ENCODE measurements around the gene CCIN. TPM values are rescaled to one million over a fixed set of nuclear protein-coding genes. Genes with fewer than 3 reads are reported as not detected.

CCIN gene
- total RNA-seq, 1 donor from 2014 or later: not detected

DNA sequence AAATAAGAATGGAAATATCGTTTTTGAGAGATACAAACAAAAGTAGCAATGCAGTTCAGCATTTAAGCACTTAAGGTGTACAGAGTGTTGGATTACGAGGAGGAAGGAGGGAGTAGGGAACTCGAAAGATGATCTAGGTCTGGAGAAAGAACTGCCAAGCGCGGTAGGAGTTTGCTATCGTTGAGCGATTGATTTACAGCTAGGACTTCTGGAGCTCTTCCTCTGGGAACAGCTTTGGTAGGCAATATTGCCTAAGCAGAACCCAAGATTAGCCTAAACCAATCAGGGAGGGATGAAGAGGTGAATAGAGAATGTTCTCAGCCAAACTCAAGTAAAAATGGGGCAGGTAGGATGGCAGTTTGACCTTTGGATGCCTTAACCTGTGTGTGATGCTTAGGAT, 22.5 kb downstream of the CCIN start:
- DNase-seq (ENCODE audit: extremely low spot score, unreplicated experiment): no peak
- Mint-ChIP-seq H3K27me3 (ENCODE audit: unreplicated experiment) (no peaks in the 10 kb centered on the region), H3K9me3 (ENCODE audit: unreplicated experiment) (no peaks in the 10 kb centered on the region), H3K27ac (ENCODE audit: unreplicated experiment) (peak overlapping the region; percentile 79), H3K36me3 (ENCODE audit: unreplicated experiment) (peaks cover 15% of the 10 kb centered on the region), H3K4me1 (ENCODE audit: unreplicated experiment) (peaks cover 49% of the 10 kb centered on the region), H3K4me3 (ENCODE audit: unreplicated experiment) (peak overlapping the region; percentile 84)
- TF ChIP-seq, protein P1, sequence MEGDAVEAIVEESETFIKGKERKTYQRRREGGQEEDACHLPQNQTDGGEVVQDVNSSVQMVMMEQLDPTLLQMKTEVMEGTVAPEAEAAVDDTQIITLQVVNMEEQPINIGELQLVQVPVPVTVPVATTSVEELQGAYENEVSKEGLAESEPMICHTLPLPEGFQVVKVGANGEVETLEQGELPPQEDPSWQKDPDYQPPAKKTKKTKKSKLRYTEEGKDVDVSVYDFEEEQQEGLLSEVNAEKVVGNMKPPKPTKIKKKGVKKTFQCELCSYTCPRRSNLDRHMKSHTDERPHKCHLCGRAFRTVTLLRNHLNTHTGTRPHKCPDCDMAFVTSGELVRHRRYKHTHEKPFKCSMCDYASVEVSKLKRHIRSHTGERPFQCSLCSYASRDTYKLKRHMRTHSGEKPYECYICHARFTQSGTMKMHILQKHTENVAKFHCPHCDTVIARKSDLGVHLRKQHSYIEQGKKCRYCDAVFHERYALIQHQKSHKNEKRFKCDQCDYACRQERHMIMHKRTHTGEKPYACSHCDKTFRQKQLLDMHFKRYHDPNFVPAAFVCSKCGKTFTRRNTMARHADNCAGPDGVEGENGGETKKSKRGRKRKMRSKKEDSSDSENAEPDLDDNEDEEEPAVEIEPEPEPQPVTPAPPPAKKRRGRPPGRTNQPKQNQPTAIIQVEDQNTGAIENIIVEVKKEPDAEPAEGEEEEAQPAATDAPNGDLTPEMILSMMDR (IDR thresholded peaks at IDR 0.05): no peak

DNA sequence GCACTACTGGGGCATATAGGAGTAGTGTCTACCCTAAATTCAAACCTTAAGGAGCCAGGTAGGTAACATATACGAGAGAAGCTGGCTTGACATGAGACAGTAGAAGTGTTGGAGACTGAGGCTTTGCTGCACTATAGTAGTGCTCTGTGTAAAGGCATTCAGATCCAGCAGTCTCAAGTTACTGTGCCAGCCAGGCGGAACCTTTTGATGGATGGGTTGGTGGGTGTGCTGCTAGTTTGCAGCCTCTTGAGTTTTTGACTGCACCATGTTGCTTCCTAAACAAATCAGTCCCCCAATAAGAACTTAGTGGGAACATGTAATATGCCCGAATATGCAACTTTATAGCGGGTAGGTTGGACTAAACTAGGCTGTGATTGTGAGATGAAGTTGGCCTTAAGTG, 23.0 kb downstream of the CCIN start:
- TF ChIP-seq, protein P1 (IDR thresholded peaks at IDR 0.05): no peak
- Mint-ChIP-seq H3K27ac (ENCODE audit: unreplicated experiment) (no peak overlapping the region), H3K4me3 (ENCODE audit: unreplicated experiment) (peak overlapping the region; percentile 84), H3K4me1 (ENCODE audit: unreplicated experiment) (peaks cover 49% of the 10 kb centered on the region), H3K36me3 (ENCODE audit: unreplicated experiment) (peaks cover 15% of the 10 kb centered on the region), H3K9me3 (ENCODE audit: unreplicated experiment) (no peaks in the 10 kb centered on the region), H3K27me3 (ENCODE audit: unreplicated experiment) (no peaks in the 10 kb centered on the region)
- DNase-seq (ENCODE audit: extremely low spot score, unreplicated experiment): no peak

DNA sequence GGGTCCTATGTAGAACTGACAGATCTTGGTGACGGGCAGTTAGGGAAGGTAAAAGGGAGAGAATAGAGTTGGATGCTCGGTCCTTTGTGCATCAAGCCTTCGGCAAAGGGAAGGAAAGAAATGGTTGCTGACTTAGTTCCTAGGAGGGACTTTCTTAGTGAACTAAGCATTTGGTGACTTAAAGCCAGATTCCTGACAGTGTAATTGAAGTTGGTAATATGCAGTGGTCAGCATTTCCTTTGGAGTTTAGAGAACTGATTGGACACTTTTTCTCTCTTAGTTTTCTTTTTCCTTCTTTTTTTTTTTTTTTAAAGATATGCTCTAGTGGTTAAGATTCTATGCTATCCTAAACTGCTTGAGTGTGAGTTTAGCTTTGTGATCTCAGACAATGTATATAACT, 23.8 kb downstream of the CCIN start:
- Mint-ChIP-seq H3K27me3 (ENCODE audit: unreplicated experiment) (no peaks in the 10 kb centered on the region), H3K4me1 (ENCODE audit: unreplicated experiment) (peaks cover 48% of the 10 kb centered on the region), H3K9me3 (ENCODE audit: unreplicated experiment) (no peaks in the 10 kb centered on the region), H3K36me3 (ENCODE audit: unreplicated experiment) (peaks cover 20% of the 10 kb centered on the region), H3K4me3 (ENCODE audit: unreplicated experiment) (peak overlapping the region; percentile 84), H3K27ac (ENCODE audit: unreplicated experiment) (peak overlapping the region; percentile 45)
- DNase-seq (ENCODE audit: extremely low spot score, unreplicated experiment): no peak
- TF ChIP-seq, protein P1 (IDR thresholded peaks at IDR 0.05): no peak

DNA sequence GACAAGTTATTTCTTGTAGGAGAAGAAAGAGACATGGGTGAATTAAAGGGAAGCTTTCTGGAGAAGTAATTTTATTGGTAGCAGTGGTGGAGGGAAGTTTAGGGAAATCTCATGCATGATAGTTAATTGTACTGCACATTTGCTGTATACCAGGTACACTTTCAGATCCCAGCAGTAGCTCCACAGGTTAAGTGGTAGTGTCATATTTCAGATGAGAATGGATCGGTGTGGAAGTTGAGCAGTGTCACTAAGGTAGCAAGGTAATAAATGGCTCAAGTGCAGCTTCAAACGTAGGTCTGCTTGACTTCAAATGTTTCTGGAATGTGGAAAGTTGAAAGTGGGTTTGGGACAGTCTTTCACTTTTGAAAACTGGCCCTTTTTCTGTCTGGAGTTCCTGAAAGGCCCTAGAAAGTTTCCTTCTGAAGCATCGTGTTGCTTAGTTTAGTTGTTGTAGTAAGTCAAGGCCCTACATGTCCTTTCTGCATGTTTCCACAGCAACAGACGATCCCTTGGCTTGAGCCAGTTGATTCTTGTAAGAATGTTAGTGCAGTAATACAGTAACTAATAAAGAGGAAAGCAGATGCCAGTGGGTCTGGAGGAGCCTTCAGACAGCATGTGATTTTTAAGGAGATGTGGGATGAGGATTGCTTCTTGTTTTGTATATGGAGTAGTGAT, 25.3 kb downstream of the CCIN start:
- TF ChIP-seq, protein P1 (IDR thresholded peaks at IDR 0.05): no peak
- Mint-ChIP-seq H3K36me3 (ENCODE audit: unreplicated experiment) (peaks cover 27% of the 10 kb centered on the region), H3K4me1 (ENCODE audit: unreplicated experiment) (peaks cover 48% of the 10 kb centered on the region), H3K9me3 (ENCODE audit: unreplicated experiment) (no peaks in the 10 kb centered on the region), H3K27me3 (ENCODE audit: unreplicated experiment) (no peaks in the 10 kb centered on the region), H3K27ac (ENCODE audit: unreplicated experiment) (peak overlapping the region; percentile 33), H3K4me3 (ENCODE audit: unreplicated experiment) (peak overlapping the region; percentile 11)
- no peak for DNase-seq (ENCODE audit: extremely low spot score, unreplicated experiment)

DNA sequence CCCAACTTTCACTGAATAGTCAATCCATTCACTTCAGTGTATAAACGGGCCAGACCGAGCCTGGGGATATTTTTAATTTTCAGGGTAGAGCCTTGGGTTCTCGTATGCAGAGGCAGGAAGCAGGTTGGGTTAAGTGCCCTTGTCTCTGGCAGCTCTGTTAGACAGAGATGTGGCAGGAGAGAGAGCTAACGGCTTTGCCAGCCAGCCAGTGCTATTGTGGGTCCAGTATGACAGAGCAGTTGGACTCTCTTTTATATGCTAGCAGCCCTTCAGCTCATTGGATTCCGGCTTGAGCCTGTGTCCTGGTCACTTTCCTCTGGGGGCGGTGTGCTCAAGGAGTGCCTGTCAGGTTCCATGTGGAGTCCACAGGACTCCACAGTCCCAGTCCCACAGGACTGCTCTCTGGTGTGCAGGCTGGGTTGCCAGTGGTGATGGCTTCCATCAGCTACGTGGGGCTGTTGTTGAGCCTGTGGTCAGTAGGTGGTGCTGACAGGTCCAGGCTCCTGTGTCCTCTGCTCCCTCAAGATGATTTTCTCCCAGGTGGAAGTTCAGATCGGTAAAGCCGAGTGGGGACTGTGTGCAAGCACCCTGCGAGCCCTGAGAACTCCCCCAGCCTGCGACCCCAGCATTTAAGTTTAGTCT, 35.8 kb downstream of the CCIN start:
- H3K9me3 Mint-ChIP-seq (ENCODE audit: unreplicated experiment): no peaks in the 10 kb centered on the region
- peaks cover 66% of the 10 kb centered on the region for H3K36me3 Mint-ChIP-seq (ENCODE audit: unreplicated experiment)
- DNase-seq (ENCODE audit: extremely low spot score, unreplicated experiment): no peak
- H3K4me3 Mint-ChIP-seq (ENCODE audit: unreplicated experiment): no peak overlapping the region
- TF ChIP-seq, protein P1 (IDR thresholded peaks at IDR 0.05): peak; percentile 27
- H3K4me1 Mint-ChIP-seq (ENCODE audit: unreplicated experiment): peaks cover 10% of the 10 kb centered on the region
- no peak overlapping the region for H3K27ac Mint-ChIP-seq (ENCODE audit: unreplicated experiment)
- H3K27me3 Mint-ChIP-seq (ENCODE audit: unreplicated experiment): no peaks in the 10 kb centered on the region
